ENCODE data around the gene LATS2.

The LATS2 gene

GRCh38 chr13:21040120-21040826 lies 21.1 kb downstream of the LATS2 start:
- Histone ChIP-seq H3K4me2 (no peak overlapping the region), H3K36me3 (ENCODE audit: insufficient read depth) (no peaks in the 10 kb centered on the region), H3K27ac (no peak overlapping the region), H3K9ac (no peak overlapping the region), H4K20me1 (ENCODE audit: insufficient read depth) (no peaks in the 10 kb centered on the region), H3K27me3 (ENCODE audit: insufficient read depth, low read depth) (no peaks in the 10 kb centered on the region), H3K4me1 (ENCODE audit: low read depth, poor library complexity, severe bottlenecking) (no peaks in the 10 kb centered on the region), H3K4me3 (IDR thresholded peaks at IDR 0.05; ENCODE audit: insufficient read depth, low read depth, low read length) (no peak overlapping the region), H2AFZ (ENCODE audit: low read depth) (no peak overlapping the region), H3K79me2 (ENCODE audit: insufficient read depth, low read depth) (no peaks in the 10 kb centered on the region)
- TF ChIP-seq, protein P1, sequence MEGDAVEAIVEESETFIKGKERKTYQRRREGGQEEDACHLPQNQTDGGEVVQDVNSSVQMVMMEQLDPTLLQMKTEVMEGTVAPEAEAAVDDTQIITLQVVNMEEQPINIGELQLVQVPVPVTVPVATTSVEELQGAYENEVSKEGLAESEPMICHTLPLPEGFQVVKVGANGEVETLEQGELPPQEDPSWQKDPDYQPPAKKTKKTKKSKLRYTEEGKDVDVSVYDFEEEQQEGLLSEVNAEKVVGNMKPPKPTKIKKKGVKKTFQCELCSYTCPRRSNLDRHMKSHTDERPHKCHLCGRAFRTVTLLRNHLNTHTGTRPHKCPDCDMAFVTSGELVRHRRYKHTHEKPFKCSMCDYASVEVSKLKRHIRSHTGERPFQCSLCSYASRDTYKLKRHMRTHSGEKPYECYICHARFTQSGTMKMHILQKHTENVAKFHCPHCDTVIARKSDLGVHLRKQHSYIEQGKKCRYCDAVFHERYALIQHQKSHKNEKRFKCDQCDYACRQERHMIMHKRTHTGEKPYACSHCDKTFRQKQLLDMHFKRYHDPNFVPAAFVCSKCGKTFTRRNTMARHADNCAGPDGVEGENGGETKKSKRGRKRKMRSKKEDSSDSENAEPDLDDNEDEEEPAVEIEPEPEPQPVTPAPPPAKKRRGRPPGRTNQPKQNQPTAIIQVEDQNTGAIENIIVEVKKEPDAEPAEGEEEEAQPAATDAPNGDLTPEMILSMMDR (conservative IDR thresholded peaks at IDR 0.05; ENCODE audit: low read depth, low read length): no peak

GRCh38 chr13:21039097-21039800 lies 22.1 kb downstream of the LATS2 start:
- Histone ChIP-seq H3K4me3 (IDR thresholded peaks at IDR 0.05; ENCODE audit: insufficient read depth, low read depth, low read length) (no peak overlapping the region), H3K27me3 (ENCODE audit: insufficient read depth, low read depth) (no peaks in the 10 kb centered on the region), H3K79me2 (ENCODE audit: insufficient read depth, low read depth) (no peaks in the 10 kb centered on the region), H2AFZ (ENCODE audit: low read depth) (no peak overlapping the region), H4K20me1 (ENCODE audit: insufficient read depth) (no peaks in the 10 kb centered on the region), H3K4me1 (ENCODE audit: low read depth, poor library complexity, severe bottlenecking) (no peaks in the 10 kb centered on the region), H3K36me3 (ENCODE audit: insufficient read depth) (no peaks in the 10 kb centered on the region), H3K27ac (no peak overlapping the region), H3K9ac (no peak overlapping the region), H3K4me2 (no peak overlapping the region)
- TF ChIP-seq, protein P1 (conservative IDR thresholded peaks at IDR 0.05; ENCODE audit: low read depth, low read length): no peak

- TF ChIP-seq, protein P1 (conservative IDR thresholded peaks at IDR 0.05; ENCODE audit: low read depth, low read length): no peak
- Histone ChIP-seq H2AFZ (ENCODE audit: low read depth) (no peak overlapping the region), H3K4me1 (ENCODE audit: low read depth, poor library complexity, severe bottlenecking) (no peaks in the 10 kb centered on the region), H3K36me3 (ENCODE audit: insufficient read depth) (no peaks in the 10 kb centered on the region), H4K20me1 (ENCODE audit: insufficient read depth) (no peaks in the 10 kb centered on the region), H3K9ac (no peak overlapping the region), H3K27ac (no peak overlapping the region), H3K27me3 (ENCODE audit: insufficient read depth, low read depth) (no peaks in the 10 kb centered on the region), H3K4me2 (no peak overlapping the region), H3K4me3 (IDR thresholded peaks at IDR 0.05; ENCODE audit: insufficient read depth, low read depth, low read length) (no peak overlapping the region), H3K79me2 (ENCODE audit: insufficient read depth, low read depth) (no peaks in the 10 kb centered on the region)
These were observed 23.7 kb downstream of the LATS2 start for GRCh38 chr13:21037656-21038055.

DNA sequence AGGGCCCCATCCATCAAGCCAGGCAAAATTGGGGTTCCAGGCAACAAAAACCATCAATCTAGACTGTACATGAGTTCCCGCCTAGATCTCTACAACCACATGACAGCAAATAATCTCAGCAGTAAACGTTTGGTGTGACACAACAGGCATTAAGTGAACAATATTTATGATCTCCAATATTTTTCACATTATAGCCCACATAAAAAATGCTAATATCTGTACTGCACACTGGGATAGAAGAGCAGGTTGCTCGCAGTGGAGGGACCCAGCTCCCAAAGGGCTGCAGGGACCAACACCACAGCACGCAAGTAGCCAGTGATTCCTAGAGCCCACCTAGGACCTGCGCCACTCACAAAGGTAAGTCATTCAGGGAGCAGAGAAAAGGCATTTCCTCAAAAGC lies 25.9 kb downstream of the LATS2 start:
- TF ChIP-seq, protein P1 (conservative IDR thresholded peaks at IDR 0.05; ENCODE audit: low read depth, low read length): no peak
- no peak overlapping the region for H3K4me2 ChIP-seq
- no peak overlapping the region for H2AFZ ChIP-seq (ENCODE audit: low read depth)
- no peaks in the 10 kb centered on the region for H4K20me1 ChIP-seq (ENCODE audit: insufficient read depth)
- no peak overlapping the region for H3K9ac ChIP-seq
- H3K27ac ChIP-seq: no peak overlapping the region
- no peak overlapping the region for H3K4me3 ChIP-seq (IDR thresholded peaks at IDR 0.05; ENCODE audit: insufficient read depth, low read depth, low read length)
- H3K4me1 ChIP-seq (ENCODE audit: low read depth, poor library complexity, severe bottlenecking): no peaks in the 10 kb centered on the region
- H3K27me3 ChIP-seq (ENCODE audit: insufficient read depth, low read depth): no peaks in the 10 kb centered on the region
- H3K79me2 ChIP-seq (ENCODE audit: insufficient read depth, low read depth): no peaks in the 10 kb centered on the region
- H3K36me3 ChIP-seq (ENCODE audit: insufficient read depth): no peaks in the 10 kb centered on the region

Measured in KMS-11 (cell line).